ENCODE measurements around the gene LSM3.

LSM3 gene

GRCh38 chr3:14221902-14222301 is 43.3 kb downstream of the LSM3 start:
- Histone ChIP-seq H3K27me3 (ENCODE audit: insufficient read depth, poor library complexity, severe bottlenecking) (no peaks in the 10 kb centered on the region), H3K4me3 (replicated peaks; ENCODE audit: insufficient read depth, low read length) (no peak overlapping the region), H3K27ac (replicated peaks) (no peak overlapping the region)
- TF ChIP-seq, protein P1, sequence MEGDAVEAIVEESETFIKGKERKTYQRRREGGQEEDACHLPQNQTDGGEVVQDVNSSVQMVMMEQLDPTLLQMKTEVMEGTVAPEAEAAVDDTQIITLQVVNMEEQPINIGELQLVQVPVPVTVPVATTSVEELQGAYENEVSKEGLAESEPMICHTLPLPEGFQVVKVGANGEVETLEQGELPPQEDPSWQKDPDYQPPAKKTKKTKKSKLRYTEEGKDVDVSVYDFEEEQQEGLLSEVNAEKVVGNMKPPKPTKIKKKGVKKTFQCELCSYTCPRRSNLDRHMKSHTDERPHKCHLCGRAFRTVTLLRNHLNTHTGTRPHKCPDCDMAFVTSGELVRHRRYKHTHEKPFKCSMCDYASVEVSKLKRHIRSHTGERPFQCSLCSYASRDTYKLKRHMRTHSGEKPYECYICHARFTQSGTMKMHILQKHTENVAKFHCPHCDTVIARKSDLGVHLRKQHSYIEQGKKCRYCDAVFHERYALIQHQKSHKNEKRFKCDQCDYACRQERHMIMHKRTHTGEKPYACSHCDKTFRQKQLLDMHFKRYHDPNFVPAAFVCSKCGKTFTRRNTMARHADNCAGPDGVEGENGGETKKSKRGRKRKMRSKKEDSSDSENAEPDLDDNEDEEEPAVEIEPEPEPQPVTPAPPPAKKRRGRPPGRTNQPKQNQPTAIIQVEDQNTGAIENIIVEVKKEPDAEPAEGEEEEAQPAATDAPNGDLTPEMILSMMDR (IDR thresholded peaks at IDR 0.05; ENCODE audit: insufficient read depth, low read length): no peak
- TF ChIP-seq REST (IDR thresholded peaks at IDR 0.05; ENCODE audit: insufficient replicate concordance, low read depth) (no peak), POLR2AphosphoS5 (IDR thresholded peaks at IDR 0.05; ENCODE audit: low read depth) (no peak), GABPA (IDR thresholded peaks at IDR 0.05; ENCODE audit: low read depth) (no peak), SPI1 (IDR thresholded peaks at IDR 0.05; ENCODE audit: borderline replicate concordance, low read depth) (no peak)
- DNase-seq (ENCODE audit: low read depth in 1 of 2, low spot score in 1 of 2): no peak

DNA sequence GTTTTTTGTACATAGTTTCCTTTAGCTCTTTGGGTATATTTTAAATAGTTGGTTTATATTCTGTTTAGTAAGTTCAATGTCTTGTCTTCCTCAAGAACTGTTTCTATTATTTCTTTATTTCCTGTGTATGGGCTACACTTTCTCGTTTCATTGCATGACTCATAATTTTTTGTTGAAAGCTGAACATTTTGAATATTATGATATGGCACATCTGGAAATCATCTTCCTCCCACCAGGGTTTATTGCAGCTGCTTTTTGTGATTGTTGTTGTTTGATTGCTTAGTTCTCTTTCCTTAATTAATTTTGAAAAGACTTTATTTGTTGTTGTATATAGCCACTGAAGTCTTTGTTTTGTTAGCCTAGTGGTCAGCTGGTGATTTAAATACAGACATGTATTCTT is 43.8 kb downstream of the LSM3 start:
- Histone ChIP-seq H3K27ac (replicated peaks) (no peak overlapping the region), H3K4me3 (replicated peaks; ENCODE audit: insufficient read depth, low read length) (no peak overlapping the region), H3K27me3 (ENCODE audit: insufficient read depth, poor library complexity, severe bottlenecking) (no peaks in the 10 kb centered on the region)
- no peak for DNase-seq (ENCODE audit: low read depth in 1 of 2, low spot score in 1 of 2)
- TF ChIP-seq SPI1 (IDR thresholded peaks at IDR 0.05; ENCODE audit: borderline replicate concordance, low read depth) (no peak), REST (IDR thresholded peaks at IDR 0.05; ENCODE audit: insufficient replicate concordance, low read depth) (no peak), GABPA (IDR thresholded peaks at IDR 0.05; ENCODE audit: low read depth) (no peak)

GRCh38 chr3:14222900-14223594 is 44.4 kb downstream of the LSM3 start:
- Histone ChIP-seq H3K4me3 (replicated peaks; ENCODE audit: insufficient read depth, low read length) (no peak overlapping the region), H3K27me3 (ENCODE audit: insufficient read depth, poor library complexity, severe bottlenecking) (no peaks in the 10 kb centered on the region), H3K27ac (replicated peaks) (no peak overlapping the region)
- DNase-seq (ENCODE audit: low read depth in 1 of 2, low spot score in 1 of 2): no peak
- TF ChIP-seq GABPA (IDR thresholded peaks at IDR 0.05; ENCODE audit: low read depth): no peak
- TF ChIP-seq SPI1 (IDR thresholded peaks at IDR 0.05; ENCODE audit: borderline replicate concordance, low read depth): no peak; the same call in 1 of the 2 replicates
- TF ChIP-seq, protein P1 (IDR thresholded peaks at IDR 0.05; ENCODE audit: insufficient read depth, low read length): no peak
- TF ChIP-seq POLR2AphosphoS5 (IDR thresholded peaks at IDR 0.05; ENCODE audit: low read depth): no peak
- no peak for TF ChIP-seq REST (IDR thresholded peaks at IDR 0.05; ENCODE audit: insufficient replicate concordance, low read depth)
